ENCODE results near the gene PSORS1C2.
"Not testable (repeated sequence)": the region's sequence is repeated elsewhere in the genome, so short reads cannot be mapped to it uniquely, and the experiment has no call there.

PSORS1C2 gene

GRCh38 chr6:31138982-31139381 lies at the start of gene PSORS1C2:
Gene PSORS1C2, minus strand, starts transcription at chr6:31139066. Its CDS starts 40 bp downstream, at chr6:31139026.
- DNase-seq, result no peak

GRCh38 chr6:31187780-31188194 lies 48.9 kb upstream of the PSORS1C2 start:
- no peak for DNase-seq

GRCh38 chr6:31186052-31186734 lies 47.3 kb upstream of the PSORS1C2 start:
- DNase-seq, result no peak

GRCh38 chr6:31185695-31186051 lies 46.8 kb upstream of the PSORS1C2 start:
- DNase-seq, result not testable (repeated sequence)

- not testable (repeated sequence) for DNase-seq
Observed at GRCh38 chr6:31183859-31184258, 45.0 kb upstream of the PSORS1C2 start.

GRCh38 chr6:31183287-31183686 lies 44.4 kb upstream of the PSORS1C2 start:
- DNase-seq, result not testable (repeated sequence)

GRCh38 chr6:31180500-31180899 lies 41.6 kb upstream of the PSORS1C2 start:
- peak; percentile 47 for DNase-seq

- no peak for DNase-seq
Observed at GRCh38 chr6:31179896-31180295, 41.0 kb upstream of the PSORS1C2 start.

GRCh38 chr6:31179042-31179386 lies 40.1 kb upstream of the PSORS1C2 start:
- DNase-seq, result no peak

GRCh38 chr6:31178143-31179041 lies 39.5 kb upstream of the PSORS1C2 start:
- DNase-seq, result no peak

- DNase-seq, result no peak
Observed at GRCh38 chr6:31175971-31176370, 37.1 kb upstream of the PSORS1C2 start.

GRCh38 chr6:31174378-31174777 lies 35.5 kb upstream of the PSORS1C2 start:
- no peak for DNase-seq

GRCh38 chr6:31173406-31173805 lies 34.5 kb upstream of the PSORS1C2 start:
- no peak for DNase-seq

- no peak for DNase-seq
Observed at GRCh38 chr6:31172973-31173384, 34.1 kb upstream of the PSORS1C2 start.

GRCh38 chr6:31171931-31172905 lies 33.4 kb upstream of the PSORS1C2 start:
- DNase-seq, result no peak

- DNase-seq, result no peak
Observed at GRCh38 chr6:31170987-31171671, 32.3 kb upstream of the PSORS1C2 start.

GRCh38 chr6:31170600-31170881 lies 31.7 kb upstream of the PSORS1C2 start, which contains the start of gene POU5F1:
Gene POU5F1, minus strand, starts transcription at chr6:31170682. Its CDS starts 62 bp downstream, at chr6:31170620.
- no peak for DNase-seq

- DNase-seq, result not testable (repeated sequence)
Observed at GRCh38 chr6:31169858-31170599, 31.2 kb upstream of the PSORS1C2 start.

GRCh38 chr6:31169123-31169857 lies 30.4 kb upstream of the PSORS1C2 start:
- DNase-seq, result no peak

- no peak for DNase-seq
Observed at GRCh38 chr6:31168606-31169005, 29.7 kb upstream of the PSORS1C2 start.

GRCh38 chr6:31165986-31166385 lies 27.1 kb upstream of the PSORS1C2 start:
- DNase-seq, result no peak

All from midbrain (tissue), 1 donor.